HFF-Myc (cell line): ENCODE results near the gene TROAP.

Experiments
- DNase-seq: peaks from one replicate; pipeline ENCODE4 v3.0.0-alpha.2; 2011; ENCODE audit warnings: low read depth; ENCODE audit errors: extremely low read depth
- H3K4me3 ChIP-seq: replicated peaks from 2 replicates; pipeline ENCODE4 v1.5.1; 2011; ENCODE audit warnings: low read depth, mild to moderate bottlenecking, control low read depth, low read length
- CTCF ChIP-seq: IDR thresholded peaks from 2 replicates; pipeline ENCODE4 v1.5.1; 2012; ENCODE audit warnings: mild to moderate bottlenecking, low read depth, low read length, control low read depth; ENCODE audit errors: missing control alignments

Gene TROAP

DNA sequence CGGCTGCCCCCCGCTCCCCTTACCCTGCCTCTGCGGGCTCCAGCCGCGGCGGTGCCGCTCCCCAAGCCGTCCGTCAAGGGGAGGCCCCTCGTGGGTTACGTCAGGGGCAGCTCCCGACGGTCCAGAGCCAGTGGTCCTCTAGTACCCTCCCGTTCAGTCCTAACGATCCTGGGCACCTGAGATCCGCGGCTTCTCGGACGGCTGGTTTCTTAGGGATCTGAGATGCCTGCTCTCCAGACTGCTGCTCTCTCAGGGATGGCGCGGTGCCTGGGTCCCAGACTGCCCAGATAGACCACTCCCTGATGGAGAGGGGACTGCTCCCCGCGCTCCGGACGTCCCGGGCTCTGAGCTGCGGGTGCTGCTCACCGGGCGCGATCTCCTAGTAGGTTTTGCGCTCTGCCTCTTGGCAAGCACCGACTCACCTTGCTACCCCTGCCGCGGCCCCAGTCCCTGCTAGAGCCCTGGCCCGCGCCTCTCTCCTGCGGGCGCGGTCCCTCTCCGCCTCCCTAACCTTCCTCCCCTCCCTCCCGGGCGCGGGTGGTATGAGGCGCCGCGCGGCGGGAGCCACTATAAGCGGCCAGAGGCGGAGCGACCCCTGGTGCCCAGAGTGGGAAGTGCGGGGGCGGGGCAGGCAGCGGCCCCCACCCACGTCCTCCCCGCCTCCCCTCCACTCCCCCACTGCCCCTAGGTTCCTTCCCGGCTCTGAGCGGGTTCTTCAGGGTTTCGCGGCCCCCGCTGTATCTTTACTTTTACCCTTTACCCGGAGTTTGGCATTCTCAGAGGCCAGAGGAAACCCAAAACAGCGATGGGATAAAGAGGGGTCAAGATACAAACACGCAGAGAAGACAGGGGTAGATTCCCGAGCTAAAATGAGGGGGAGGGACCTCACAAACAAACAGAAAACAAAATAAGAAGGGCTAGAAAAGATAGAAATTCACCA is 13.9 kb downstream of the TROAP start, which contains the start of gene C1QL4:
Gene C1QL4, minus strand, starts transcription at position 544 of the 940 bp plus-strand sequence. CDS start 711 bp downstream, outside the sequence.
- H3K4me3 ChIP-seq: peak within 1 kb of the TSS; percentile 29
- peak; percentile 85 for TF ChIP-seq CTCF
- no peak for DNase-seq

GRCh38 chr12:49338830-49339463 is 15.9 kb downstream of the TROAP start:
- no peak overlapping the region for H3K4me3 ChIP-seq
- no peak for TF ChIP-seq CTCF
- DNase-seq: no peak

DNA sequence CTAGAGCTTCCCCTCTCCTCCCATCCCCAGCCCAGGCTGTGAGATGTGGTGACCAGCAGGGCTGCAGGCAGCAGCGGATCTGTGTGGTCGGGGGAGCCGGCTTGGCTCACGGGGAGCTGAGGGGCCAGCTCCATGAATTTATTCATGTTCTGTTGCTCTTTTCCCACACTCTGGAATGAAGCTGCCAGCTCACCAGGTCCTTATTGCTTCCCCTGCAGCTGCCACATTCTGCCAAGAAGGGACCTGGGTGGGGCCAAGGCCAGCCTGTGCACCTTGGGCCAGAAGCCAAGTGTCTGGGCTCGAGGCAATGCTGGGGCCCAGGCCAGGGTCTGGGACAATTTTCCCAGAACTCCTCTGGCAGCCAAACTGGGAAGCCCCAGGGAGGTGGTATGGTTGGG is 16.4 kb downstream of the TROAP start:
- DNase-seq: no peak
- TF ChIP-seq CTCF: no peak
- no peak overlapping the region for H3K4me3 ChIP-seq

- TF ChIP-seq CTCF: no peak
- no peak for DNase-seq
- no peak overlapping the region for H3K4me3 ChIP-seq
These were observed 17.2 kb downstream of the TROAP start for GRCh38 chr12:49340095-49340870.

DNA sequence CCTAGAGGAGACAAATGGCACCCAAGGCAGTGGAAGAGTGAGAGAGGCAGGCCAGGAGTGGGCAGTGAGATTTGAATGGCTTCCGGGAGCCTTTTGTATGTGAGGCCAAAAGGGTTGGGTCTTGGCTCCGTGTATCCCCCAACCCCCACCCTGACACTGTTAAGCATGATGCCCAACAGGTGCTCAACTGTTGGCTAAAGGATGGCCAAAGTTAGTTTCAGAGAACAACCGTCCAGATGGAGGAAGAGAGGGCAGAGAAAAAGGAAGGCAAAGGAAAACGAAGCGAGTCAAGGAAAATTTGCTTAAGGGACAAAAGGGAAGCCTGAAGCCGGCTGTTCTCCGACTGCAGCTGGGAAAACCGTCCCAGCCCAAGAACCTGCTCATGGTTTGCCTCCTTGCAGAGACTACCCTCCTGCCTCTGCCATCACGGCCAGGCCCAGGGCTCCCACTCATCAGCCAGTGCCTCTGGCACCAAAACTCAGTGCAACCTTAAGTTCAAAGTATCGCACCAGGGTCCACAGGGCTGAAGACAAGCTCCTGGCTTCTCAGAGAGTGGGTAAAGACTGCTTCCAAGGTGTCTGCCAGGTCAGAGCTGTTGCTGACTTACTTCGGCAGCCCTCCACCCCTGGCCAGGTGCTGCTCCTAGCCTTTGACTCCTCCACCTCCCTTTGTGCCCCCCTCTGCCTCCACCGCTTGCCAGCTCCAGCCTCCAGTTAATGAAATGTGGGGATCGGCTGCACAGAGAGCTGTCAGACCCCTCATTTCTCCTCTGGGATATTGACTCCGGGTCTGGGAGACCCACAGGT is 18.1 kb downstream of the TROAP start:
- TF ChIP-seq CTCF: no peak
- H3K4me3 ChIP-seq: no peak overlapping the region
- DNase-seq: no peak

- no peak for TF ChIP-seq CTCF
- H3K4me3 ChIP-seq: peak overlapping the region; percentile 29
- DNase-seq: no peak
These were observed 18.7 kb downstream of the TROAP start for GRCh38 chr12:49341777-49342065.
